GM21423 (cell line): Measurements from ENCODE around the gene PEX5L.

Experiments used
- ATAC-seq: cut with Tn5 transposase; IDR thresholded peaks from one replicate; pipeline ENCODE4 v1.9.1; 2021; ENCODE audit warnings: mild to moderate bottlenecking, moderate library complexity; ENCODE audit not compliant: unreplicated experiment

Gene PEX5L

GRCh38 chr3:179902061-179902460 is 134.7 kb downstream of the PEX5L start:
- ATAC-seq, result no peak

- ATAC-seq, result peak; percentile 86
These were observed 138.7 kb downstream of the PEX5L start for GRCh38 chr3:179898024-179898423.

- no peak for ATAC-seq
These were observed 139.5 kb downstream of the PEX5L start for GRCh38 chr3:179897231-179897630.

DNA sequence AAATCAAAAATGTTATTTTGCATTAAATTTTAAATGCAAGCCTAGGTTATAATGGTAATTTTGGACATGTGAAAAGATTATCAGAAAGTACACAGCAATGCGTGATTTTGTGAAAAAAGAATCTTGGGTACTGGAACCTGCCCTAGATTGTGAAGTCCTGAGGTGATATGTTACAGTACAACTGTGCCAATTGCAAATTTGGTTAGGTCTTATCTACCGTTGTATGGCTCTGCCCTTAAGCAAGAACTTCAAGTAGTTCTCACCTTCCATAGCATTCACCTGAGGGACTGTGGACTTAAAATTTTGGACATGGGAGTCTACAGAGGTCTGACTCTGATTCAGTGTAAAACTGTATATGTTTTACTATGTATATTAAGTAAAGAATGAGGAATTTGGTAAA is 140.2 kb downstream of the PEX5L start:
- no peak for ATAC-seq

DNA sequence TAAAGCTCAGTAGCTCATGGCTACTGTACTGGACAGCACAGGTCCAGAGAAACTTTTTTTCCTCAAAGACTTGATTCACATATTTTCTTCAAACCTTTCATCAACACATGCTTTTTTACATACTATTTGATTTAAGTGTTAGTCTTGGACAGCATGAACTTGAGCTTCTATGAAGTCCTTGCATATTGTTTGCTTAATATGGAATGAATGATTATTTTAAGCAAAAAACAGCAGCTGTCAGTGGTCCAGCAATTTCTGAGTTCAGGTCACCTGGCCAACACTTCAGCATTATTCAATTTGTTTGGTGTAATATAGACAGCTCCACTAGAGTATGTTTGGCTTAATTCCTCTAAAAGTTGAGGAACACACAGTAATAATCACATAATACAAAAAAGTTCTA is 141.4 kb downstream of the PEX5L start:
- ATAC-seq, result no peak

DNA sequence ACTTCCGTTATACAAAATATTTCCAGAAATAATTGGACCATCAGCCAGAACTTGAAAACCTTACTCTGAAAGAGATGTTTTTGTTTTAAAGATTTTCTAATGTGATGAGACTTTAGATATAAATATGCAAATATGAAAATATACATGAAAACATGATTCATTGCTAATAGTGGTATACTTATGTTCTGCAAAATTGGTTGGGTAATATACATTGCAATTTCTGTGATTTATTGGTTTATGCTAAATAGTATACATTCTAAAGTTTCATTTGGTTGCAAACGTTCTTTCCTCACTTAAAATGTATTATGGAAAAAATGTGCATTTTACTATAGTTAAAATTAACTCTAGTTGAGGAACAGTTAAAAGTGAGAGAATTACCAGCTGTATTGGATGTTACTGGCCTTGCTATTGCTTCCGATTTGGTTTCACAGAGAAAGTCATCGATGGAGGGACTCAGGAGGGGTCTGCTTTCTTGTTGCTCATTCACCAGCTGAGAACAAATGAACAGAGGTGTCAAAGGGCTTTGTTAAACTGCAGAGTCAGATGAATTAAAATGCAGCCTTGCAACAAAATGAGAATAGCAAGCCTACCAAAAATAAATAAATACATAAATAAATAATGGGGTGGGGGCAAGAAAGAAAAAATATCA is 149.3 kb downstream of the PEX5L start:
- no peak for ATAC-seq

- no peak for ATAC-seq
These were observed 150.8 kb downstream of the PEX5L start for GRCh38 chr3:179885950-179886349.

- ATAC-seq, result no peak
These were observed 152.6 kb downstream of the PEX5L start for GRCh38 chr3:179884136-179884535.

DNA sequence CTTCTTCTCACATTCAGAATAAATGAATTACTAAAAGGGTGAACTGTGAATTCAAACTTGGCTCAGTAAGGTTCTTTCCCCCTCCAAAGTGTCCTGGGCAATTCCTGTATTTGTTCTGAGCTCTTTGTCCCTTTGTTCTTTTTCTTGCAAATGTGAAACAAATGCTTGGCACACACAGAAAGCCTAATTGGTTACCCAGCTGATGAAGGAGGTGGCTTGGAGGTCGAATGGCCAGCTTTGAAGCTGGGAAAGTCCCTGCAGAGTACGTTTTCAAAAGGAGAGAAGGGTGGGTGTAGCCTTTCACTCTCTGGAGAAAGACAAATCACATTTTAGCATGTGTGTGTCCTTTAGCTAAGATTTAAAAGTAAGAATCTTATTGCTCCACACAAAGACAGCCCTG is 154.4 kb downstream of the PEX5L start:
- ATAC-seq, result peak; percentile 81

DNA sequence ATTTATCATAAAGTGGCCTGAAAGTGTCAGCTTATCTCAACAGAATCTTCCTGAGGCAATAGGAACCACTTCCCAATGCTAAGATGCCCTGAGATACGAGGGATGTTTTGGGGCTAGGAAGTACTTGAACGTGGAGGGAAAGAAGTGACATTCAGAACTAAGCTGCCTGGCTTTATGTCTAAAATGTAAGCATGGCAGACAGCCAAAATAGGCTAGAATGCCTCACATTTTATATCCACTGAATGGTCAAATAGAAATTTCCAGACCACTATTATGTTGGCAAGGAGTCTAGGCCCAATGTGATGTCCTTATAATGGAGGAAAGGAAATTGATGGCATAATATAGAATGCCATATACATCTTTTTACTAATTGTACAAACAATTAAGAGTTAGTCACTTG is 154.9 kb downstream of the PEX5L start:
- ATAC-seq, result no peak

- no peak for ATAC-seq
These were observed 155.9 kb downstream of the PEX5L start for GRCh38 chr3:179880868-179881267.

DNA sequence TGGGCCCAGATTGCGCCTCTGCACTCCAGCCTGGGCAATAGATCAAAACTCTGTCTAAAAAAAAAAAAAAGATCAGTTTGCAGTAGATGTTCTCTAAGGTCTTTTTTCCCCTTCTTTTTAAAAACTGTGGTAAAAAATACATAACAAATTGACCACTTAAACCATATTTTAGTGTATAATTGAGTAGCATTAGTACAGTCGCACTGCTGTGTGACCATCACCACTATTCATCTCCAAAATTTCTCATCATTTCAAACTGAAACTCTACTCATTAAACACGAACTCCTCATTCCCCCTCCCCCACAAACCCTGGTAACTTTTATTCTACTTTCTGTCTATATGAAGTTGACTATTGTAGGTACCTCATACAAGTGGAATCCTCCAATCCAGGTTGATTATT is 160.3 kb downstream of the PEX5L start:
- no peak for ATAC-seq

- no peak for ATAC-seq
These were observed 163.9 kb downstream of the PEX5L start for GRCh38 chr3:179872842-179873241.

DNA sequence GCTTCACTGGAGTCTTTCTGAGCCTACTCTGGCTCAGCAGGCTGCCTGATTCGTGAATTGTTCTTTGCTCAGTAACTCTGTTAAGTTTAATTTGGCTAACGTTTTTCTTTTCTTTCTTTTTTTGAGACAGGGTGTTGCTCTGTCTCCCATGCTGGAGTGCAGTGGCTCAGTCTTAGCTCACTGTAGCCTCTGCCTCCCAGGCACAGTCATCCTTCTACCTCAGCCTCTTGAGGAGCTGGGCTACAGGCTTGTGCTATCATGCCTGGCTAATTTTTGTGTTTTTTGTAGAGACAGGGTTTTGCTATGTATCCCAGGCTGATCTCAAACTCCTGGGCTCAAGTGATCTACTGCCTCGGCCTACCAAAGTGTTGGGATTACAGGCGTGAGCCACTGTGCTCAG is 165.0 kb downstream of the PEX5L start:
- no peak for ATAC-seq

DNA sequence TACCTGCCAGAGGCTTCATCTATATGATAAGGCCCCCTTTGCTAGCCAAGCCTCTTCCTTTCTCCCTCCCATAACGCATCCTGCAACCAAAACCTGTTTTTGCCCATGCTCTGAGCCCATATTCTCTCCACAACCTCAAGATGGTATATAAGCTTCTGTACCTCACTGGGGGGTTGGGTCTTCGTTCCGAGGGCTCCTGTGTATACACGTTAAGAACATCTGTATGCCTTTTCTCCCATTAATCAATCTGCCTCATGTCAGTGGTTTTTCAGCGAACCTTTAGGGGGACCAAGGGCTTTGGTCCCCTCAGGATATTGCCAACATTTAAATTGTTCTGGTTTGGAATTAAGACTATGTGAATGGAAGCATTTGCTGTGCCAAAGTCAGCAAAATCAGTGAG is 168.0 kb downstream of the PEX5L start:
- no peak for ATAC-seq

GRCh38 chr3:179867961-179868360 is 168.8 kb downstream of the PEX5L start:
- no peak for ATAC-seq

DNA sequence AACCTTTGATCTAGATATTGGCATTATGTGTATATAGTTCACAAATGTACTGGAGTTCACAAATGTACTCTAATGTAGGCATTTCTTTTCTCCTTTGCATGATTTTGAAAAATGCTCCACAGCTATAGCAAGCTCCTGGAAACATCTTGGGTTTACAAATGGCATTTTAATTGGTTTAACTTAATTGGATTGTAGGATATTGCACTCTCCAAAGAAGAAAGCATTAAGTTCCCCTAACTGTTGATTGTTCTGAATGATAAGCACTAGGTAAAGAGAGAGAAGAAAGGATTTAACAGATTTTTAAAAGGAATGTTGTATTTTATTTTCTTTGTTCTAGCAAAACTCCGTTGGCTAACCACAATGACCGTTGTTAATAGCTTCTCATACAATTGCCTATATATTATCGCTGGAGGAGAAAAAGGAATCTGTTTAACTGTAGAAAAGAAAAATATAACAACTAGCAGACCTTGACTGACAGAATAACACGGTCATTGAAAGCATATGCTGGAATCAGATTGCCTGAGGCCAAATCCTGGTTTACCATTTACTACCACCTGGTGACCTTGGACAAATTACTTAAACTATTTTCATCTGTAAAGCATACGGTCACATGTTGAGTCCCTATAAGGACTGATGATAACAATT is 170.8 kb downstream of the PEX5L start:
- no peak for ATAC-seq

DNA sequence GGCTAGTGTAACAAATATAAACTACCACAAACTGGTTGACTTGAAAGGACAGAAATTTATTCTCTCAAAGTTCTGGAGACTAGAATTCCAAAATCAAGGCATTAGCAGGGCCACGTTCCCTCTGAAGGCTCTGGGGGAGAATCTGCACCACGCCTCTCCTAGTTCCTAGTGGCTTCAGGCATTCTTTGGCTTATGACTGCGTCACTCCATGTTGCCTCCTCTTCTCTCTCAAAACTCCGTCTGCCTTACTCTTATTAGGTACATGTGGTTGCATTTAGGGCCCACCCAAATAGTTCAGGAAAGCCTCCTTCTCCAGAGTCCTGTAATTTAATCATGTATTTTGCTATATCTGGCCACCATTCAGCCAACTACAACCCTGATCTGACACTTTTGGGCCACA is 174.8 kb downstream of the PEX5L start:
- ATAC-seq, result no peak

- ATAC-seq, result no peak
These were observed 175.4 kb downstream of the PEX5L start for GRCh38 chr3:179861292-179861691.

DNA sequence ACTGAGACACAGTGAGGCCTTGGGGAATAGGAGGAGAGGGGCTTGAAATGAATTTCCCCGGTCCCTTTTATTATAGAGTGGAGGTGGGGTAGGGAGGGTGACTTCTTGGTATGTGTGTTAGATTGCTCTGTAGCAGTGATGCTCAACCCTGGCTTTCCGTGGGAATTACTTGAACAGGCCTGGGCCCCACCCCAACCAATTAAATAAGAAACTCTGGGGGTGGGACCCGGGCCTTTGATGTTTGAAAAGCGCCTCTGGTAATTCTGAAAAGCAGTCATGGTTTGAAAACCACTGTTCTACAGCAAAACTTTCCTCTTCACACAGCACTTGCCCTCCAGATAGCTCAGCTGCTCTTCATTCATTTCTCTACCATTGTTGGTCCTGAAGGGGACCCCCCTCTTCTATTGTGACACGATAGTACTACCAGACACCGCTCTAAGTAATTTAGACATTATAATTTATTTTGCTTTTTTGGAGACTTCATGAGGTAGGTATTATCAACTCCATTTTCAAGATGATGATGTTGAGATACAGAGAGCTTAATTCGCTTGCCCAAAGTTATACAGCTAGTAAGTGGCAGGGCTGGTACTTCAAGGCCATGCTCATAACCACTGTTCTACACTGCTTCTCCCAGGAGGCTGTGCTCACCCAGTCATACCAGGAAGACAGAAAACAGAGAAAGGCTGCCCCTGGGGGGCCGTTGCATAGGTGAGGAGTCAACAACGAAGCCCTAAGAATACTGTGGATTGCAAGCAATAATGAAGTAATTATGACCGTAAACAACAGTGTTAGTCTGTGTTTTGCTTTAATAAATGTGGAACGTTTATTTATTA is 176.2 kb downstream of the PEX5L start:
- no peak for ATAC-seq

GRCh38 chr3:179853176-179853575 is 183.6 kb downstream of the PEX5L start:
- ATAC-seq, result peak; percentile 52
